ENCODE measurements around the gene PLA1A.
"Not testable (repeated sequence)": the region's sequence is repeated elsewhere in the genome, so short reads cannot be mapped to it uniquely, and the experiment has no call there.

- TF ChIP-seq YY1 (IDR thresholded peaks at IDR 0.05; ENCODE audit: insufficient read depth, insufficient read length); SUZ12 (IDR thresholded peaks at IDR 0.05; ENCODE audit: extremely low read depth, insufficient read depth, insufficient read length): not testable (repeated sequence)
These were observed 34.4 kb upstream of the PLA1A start for GRCh38 chr3:119563334-119563733.
